Chondrocyte (in vitro differentiated cells): ENCODE results near the gene LGALS8. TPM values are rescaled to one million over a fixed set of nuclear protein-coding genes. Genes with fewer than 3 reads are reported as not detected.

Experiments
- DNase-seq: peaks from one replicate; pipeline ENCODE4 v3.0.0; 2021; ENCODE audit warnings: mixed read lengths, low spot score
- H3K27ac Mint-ChIP-seq: one replicate; pipeline ENCODE4 v1.8.0; 2021; ENCODE audit warnings: mild to moderate bottlenecking, moderate library complexity, mixed read lengths; ENCODE audit not compliant: unreplicated experiment
- H3K27me3 Mint-ChIP-seq: 2 replicates; pipeline ENCODE4 v1.8.0; 2021; ENCODE audit warnings: low read depth, mixed read lengths
- H3K36me3 Mint-ChIP-seq: 2 replicates; pipeline ENCODE4 v1.8.0; 2021; ENCODE audit warnings: low read depth, mixed read lengths
- H3K4me1 Mint-ChIP-seq: 2 replicates; pipeline ENCODE4 v1.8.0; 2021; ENCODE audit warnings: low read depth, mild to moderate bottlenecking, mixed read lengths
- H3K4me3 Mint-ChIP-seq: one replicate; pipeline ENCODE4 v1.8.0; 2021; ENCODE audit warnings: mild to moderate bottlenecking, moderate library complexity, mixed read lengths; ENCODE audit not compliant: unreplicated experiment
- H3K9me3 Mint-ChIP-seq: 2 replicates; pipeline ENCODE4 v1.8.0; 2021; ENCODE audit warnings: low read depth, mixed read lengths
- total RNA-seq: library from RNA; stranded (reverse); gene quantifications from 3 replicates; pipeline ENCODE4 v1.2.1, GENCODE V29; 2021
- TF ChIP-seq, protein P1 (sequence below): fragments of 200-600 bp; sonication (generic); IDR thresholded peaks from 2 replicates; pipeline ENCODE4 v1.5.0; 2021; ENCODE audit warnings: antibody characterized with exemption, mild to moderate bottlenecking, moderate library complexity

LGALS8 gene
- total RNA-seq, 1 donor from 2014 or later: 37.8 TPM

GRCh38 chr1:236541710-236542109 is 17.9 kb downstream of the LGALS8 start:
- Mint-ChIP-seq H3K9me3 (no peaks in the 10 kb centered on the region), H3K27ac (no peak overlapping the region), H3K4me1 (no peaks in the 10 kb centered on the region), H3K4me3 (no peak overlapping the region), H3K27me3 (no peaks in the 10 kb centered on the region), H3K36me3 (peaks cover 35% of the 10 kb centered on the region)
- DNase-seq: no peak
- TF ChIP-seq, protein P1, sequence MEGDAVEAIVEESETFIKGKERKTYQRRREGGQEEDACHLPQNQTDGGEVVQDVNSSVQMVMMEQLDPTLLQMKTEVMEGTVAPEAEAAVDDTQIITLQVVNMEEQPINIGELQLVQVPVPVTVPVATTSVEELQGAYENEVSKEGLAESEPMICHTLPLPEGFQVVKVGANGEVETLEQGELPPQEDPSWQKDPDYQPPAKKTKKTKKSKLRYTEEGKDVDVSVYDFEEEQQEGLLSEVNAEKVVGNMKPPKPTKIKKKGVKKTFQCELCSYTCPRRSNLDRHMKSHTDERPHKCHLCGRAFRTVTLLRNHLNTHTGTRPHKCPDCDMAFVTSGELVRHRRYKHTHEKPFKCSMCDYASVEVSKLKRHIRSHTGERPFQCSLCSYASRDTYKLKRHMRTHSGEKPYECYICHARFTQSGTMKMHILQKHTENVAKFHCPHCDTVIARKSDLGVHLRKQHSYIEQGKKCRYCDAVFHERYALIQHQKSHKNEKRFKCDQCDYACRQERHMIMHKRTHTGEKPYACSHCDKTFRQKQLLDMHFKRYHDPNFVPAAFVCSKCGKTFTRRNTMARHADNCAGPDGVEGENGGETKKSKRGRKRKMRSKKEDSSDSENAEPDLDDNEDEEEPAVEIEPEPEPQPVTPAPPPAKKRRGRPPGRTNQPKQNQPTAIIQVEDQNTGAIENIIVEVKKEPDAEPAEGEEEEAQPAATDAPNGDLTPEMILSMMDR: no peak

DNA sequence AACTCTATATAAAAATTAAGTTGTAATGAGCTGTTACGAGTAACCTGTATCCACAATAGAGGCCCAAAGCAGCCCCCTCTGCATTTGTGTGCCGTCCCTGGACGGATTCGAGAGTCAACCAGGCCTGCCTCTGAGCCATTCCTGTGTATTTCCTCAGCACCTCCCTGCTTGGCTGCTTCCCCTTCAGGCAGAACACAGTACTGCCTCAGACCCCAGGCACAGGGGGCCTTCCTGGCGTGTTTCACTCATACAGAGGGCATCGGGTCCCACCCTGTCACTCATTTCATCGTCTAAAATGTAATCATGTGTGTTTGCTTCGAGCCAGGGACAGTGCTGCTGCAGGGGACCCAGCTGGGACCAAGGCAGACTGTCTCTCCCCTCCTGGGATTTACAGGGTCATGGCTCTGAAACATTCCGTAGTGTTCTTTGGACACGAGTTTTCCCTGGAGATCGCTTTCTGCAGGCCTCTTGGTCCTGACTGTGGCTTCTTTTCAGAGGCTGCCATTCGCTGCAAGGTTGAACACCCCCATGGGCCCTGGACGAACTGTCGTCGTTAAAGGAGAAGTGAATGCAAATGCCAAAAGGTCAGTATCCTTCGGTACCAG is 19.4 kb downstream of the LGALS8 start:
- TF ChIP-seq, protein P1: peak; percentile 50
- Mint-ChIP-seq H3K27me3 (no peaks in the 10 kb centered on the region), H3K9me3 (no peaks in the 10 kb centered on the region), H3K4me3 (no peak overlapping the region), H3K4me1 (no peaks in the 10 kb centered on the region), H3K27ac (no peak overlapping the region), H3K36me3 (peaks cover 38% of the 10 kb centered on the region)
- no peak for DNase-seq

DNA sequence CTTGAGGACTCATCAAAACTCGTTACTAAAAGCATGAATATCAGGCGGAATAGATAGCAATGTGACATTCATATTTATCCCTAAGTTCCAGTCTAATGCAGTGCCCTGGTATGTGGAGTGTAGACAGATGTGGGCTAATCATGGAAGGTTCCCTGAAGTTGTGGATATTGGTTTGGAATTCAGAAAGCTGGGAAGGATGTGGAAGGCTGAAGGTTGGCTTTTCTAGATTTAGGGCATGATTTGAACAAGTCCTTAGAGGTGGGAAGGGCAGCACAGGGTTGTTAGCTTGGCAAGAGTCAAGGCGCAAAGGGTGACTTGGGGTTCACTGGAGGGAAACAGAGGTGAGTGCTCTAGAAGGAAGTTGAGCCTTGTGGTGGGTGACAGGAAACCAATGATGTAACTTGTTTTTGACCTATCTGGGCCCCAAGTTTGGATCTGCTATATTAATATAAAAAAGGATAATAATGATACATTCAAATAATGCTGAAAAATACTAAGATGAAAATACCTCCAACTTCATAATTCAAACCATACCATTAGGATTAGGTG is 21.9 kb downstream of the LGALS8 start:
- H3K27ac Mint-ChIP-seq: no peak overlapping the region
- H3K36me3 Mint-ChIP-seq: peaks cover 44% of the 10 kb centered on the region
- DNase-seq: no peak
- TF ChIP-seq, protein P1: no peak
- no peaks in the 10 kb centered on the region for H3K9me3 Mint-ChIP-seq
- no peaks in the 10 kb centered on the region for H3K27me3 Mint-ChIP-seq
- H3K4me1 Mint-ChIP-seq: no peaks in the 10 kb centered on the region
- H3K4me3 Mint-ChIP-seq: no peak overlapping the region

- Mint-ChIP-seq H3K27me3 (no peaks in the 10 kb centered on the region), H3K9me3 (no peaks in the 10 kb centered on the region), H3K4me3 (no peak overlapping the region), H3K36me3 (peaks cover 50% of the 10 kb centered on the region), H3K27ac (no peak overlapping the region), H3K4me1 (peaks cover 9% of the 10 kb centered on the region)
- no peak for DNase-seq
- TF ChIP-seq, protein P1: no peak
Measured at GRCh38 chr1:236548452-236548851, 24.7 kb downstream of the LGALS8 start.

- TF ChIP-seq, protein P1: no peak
- Mint-ChIP-seq H3K4me3 (no peak overlapping the region), H3K36me3 (peaks cover 50% of the 10 kb centered on the region), H3K4me1 (peaks cover 9% of the 10 kb centered on the region), H3K27me3 (no peaks in the 10 kb centered on the region), H3K9me3 (no peaks in the 10 kb centered on the region), H3K27ac (no peak overlapping the region)
- DNase-seq: no peak
Measured at GRCh38 chr1:236550961-236551851, 27.4 kb downstream of the LGALS8 start.
